OCI-LY7 (cell line): ENCODE measurements around the gene SERPINB2.

Experiments used
- CTCF ChIP-seq: fragments of 200-600 bp; sonication (generic); conservative IDR thresholded peaks from 2 replicates; pipeline ENCODE4 v1.5.1; 2014; ENCODE audit warnings: mild to moderate bottlenecking, antibody characterized with exemption, low read length, moderate library complexity, mixed read lengths
- EZH2phosphoT487 ChIP-seq: fragments of 200-600 bp; sonication (generic); IDR thresholded peaks from 2 replicates; pipeline ENCODE4 v1.6.1; 2018; ENCODE audit warnings: low read depth, borderline replicate concordance, mild to moderate bottlenecking, mixed run types, antibody characterized with exemption, low read length, moderate library complexity, mixed read lengths

GRCh38 chr18:63887424-63887823 lies at the start of gene SERPINB2:
- TF ChIP-seq CTCF = no peak
- TF ChIP-seq EZH2phosphoT487 = no peak
